ENCODE measurements around the gene RXRB. TPM values are rescaled to one million over a fixed set of nuclear protein-coding genes. Genes with fewer than 3 reads are reported as not detected.

RXRB gene
- total RNA-seq, 2 donors from 2014 or later, result 17.1 to 17.4 TPM

DNA sequence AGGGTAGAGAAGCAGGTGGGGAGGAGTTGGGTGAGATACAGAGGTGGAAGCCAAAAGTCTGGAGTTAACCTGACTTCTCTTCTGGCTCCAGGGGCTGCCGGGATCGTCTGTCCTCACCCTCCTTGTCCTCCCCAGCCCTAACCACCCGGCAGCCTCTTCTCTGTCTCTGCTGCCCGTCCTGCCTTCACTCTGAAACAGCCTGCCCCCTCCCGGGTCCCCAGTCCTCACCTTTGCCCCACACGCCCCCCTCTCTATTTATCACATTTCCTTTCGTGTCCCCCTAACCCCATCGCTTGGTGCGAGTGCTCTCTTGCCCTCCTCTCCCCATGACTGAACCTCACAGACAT lies 13.5 kb upstream of the RXRB start:
- no peak overlapping the region for H3K27ac ChIP-seq
- H3K27me3 ChIP-seq, result no peaks in the 10 kb centered on the region
- H3K4me3 ChIP-seq, result peak overlapping the region in 1 of 2 donors; percentile 61
- DNase-seq (ENCODE audit: low spot score), result no peak
- TF ChIP-seq, protein P1, sequence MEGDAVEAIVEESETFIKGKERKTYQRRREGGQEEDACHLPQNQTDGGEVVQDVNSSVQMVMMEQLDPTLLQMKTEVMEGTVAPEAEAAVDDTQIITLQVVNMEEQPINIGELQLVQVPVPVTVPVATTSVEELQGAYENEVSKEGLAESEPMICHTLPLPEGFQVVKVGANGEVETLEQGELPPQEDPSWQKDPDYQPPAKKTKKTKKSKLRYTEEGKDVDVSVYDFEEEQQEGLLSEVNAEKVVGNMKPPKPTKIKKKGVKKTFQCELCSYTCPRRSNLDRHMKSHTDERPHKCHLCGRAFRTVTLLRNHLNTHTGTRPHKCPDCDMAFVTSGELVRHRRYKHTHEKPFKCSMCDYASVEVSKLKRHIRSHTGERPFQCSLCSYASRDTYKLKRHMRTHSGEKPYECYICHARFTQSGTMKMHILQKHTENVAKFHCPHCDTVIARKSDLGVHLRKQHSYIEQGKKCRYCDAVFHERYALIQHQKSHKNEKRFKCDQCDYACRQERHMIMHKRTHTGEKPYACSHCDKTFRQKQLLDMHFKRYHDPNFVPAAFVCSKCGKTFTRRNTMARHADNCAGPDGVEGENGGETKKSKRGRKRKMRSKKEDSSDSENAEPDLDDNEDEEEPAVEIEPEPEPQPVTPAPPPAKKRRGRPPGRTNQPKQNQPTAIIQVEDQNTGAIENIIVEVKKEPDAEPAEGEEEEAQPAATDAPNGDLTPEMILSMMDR (IDR thresholded peaks at IDR 0.05), result no peak
- H3K36me3 ChIP-seq, result peaks cover 14% of the 10 kb centered on the region
- no peaks in the 10 kb centered on the region for H3K9me3 ChIP-seq
- H3K4me1 ChIP-seq, result peaks cover 0 to 22% of the 10 kb centered on the region in 2 donors

DNA sequence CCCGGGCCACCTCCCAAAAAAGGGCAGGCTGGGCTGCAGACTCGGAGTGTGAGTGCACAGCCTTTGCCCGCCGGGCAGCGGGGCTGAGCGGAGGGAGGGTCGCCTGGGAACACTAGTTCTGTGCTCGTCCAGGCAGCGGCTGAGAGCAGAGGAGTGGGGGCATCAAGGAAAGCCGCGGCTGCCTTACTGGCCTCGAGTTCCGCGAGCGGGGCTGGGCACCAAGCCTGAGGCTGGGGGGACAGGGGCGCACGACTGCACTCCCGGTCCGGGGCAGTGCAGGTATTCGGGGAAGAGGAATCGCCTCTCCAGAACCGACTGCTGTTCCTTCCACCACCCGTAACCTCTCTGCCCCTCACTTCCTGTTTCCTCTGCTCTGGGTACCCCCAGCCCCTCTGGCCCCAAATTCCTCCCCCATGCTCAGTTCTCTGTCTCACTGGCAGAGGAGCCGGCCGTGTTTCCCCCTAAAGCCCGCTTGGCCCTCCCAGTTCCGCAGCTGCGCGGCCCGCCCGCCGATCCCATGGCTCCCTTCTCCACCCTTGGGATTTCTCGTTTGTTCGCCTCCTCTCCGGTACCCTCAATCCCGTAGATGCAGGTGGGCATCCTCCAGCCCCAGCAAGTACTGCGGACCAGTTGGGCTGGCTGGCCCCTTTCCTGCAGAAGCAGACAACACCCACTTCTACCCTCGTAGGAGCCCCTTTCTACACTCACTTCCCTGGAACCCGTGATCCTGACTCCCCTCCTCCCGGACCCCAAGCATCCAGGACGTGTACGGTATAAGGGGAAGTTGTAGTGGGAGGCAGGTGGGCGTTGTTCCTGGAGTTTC lies 12.9 kb upstream of the RXRB start:
- Histone ChIP-seq H3K27ac (peak overlapping the region in 1 of 2 donors; percentile 42), H3K4me1 (peaks cover 0 to 26% of the 10 kb centered on the region in 2 donors), H3K4me3 (peak overlapping the region; percentile 33 to 61), H3K27me3 (no peaks in the 10 kb centered on the region), H3K9me3 (no peaks in the 10 kb centered on the region), H3K36me3 (peaks cover 14% of the 10 kb centered on the region)
- TF ChIP-seq, protein P1 (IDR thresholded peaks at IDR 0.05), result no peak
- no peak for DNase-seq (ENCODE audit: low spot score)

- Histone ChIP-seq H3K4me3 (peak overlapping the region; percentile 33 to 61), H3K27ac (peak overlapping the region in 1 of 2 donors; percentile 42), H3K27me3 (no peaks in the 10 kb centered on the region), H3K36me3 (peaks cover 14% of the 10 kb centered on the region), H3K4me1 (peaks cover 0 to 26% of the 10 kb centered on the region in 2 donors), H3K9me3 (no peaks in the 10 kb centered on the region)
- no peak for DNase-seq (ENCODE audit: low spot score)
- TF ChIP-seq, protein P1 (IDR thresholded peaks at IDR 0.05), result no peak
These were observed 12.3 kb upstream of the RXRB start for GRCh38 chr6:33212857-33213165.

DNA sequence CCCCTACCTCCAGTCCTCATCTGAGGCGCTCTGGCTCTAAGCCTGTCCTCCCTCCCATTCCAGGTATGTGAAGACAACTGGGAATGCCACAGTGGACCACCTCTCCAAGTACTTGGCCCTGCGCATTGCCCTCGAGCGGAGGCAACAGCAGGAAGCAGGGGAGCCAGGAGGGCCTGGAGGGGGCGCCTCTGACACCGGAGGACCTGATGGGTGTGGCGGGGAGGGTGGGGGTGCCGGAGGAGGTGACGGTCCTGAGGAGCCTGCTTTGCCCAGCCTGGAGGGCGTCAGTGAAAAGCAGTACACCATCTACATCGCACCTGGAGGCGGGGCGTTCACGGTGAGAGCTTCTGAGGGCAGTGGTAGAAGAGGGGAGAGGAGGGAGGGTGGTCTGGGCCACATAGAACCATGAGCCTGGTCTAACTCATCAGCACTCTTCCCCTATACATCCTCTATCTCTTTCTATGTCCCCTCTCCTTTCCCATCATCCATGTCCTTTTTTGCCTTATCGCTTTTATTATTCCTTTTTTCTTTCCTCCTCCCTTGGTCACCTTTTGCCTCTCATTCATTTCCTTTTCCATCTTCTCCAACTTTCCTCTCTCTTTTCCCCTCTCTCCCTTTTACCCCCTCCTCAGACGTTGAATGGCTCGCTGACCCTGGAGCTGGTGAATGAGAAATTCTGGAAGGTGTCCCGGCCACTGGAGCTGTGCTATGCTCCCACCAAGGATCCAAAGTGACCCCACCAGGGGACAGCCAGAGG lies 11.4 kb upstream of the RXRB start:
- no peak for DNase-seq (ENCODE audit: low spot score)
- no peaks in the 10 kb centered on the region for H3K9me3 ChIP-seq
- H3K4me3 ChIP-seq, result no peak overlapping the region
- TF ChIP-seq, protein P1 (IDR thresholded peaks at IDR 0.05), result no peak
- no peak overlapping the region for H3K27ac ChIP-seq
- no peaks in the 10 kb centered on the region for H3K27me3 ChIP-seq
- H3K36me3 ChIP-seq, result peaks cover 14% of the 10 kb centered on the region
- H3K4me1 ChIP-seq, result peaks cover 0 to 36% of the 10 kb centered on the region in 2 donors

DNA sequence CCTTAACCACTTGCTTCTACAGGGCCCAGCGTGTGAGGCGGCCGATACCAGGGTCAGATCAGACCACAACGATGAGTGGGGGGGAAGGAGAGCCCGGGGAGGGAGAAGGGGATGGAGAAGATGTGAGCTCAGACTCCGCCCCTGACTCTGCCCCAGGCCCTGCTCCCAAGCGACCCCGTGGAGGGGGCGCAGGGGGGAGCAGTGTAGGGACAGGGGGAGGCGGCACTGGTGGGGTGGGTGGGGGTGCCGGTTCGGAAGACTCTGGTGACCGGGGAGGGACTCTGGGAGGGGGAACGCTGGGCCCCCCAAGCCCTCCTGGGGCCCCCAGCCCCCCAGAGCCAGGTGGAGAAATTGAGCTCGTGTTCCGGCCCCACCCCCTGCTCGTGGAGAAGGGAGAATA lies 10.7 kb upstream of the RXRB start:
- no peaks in the 10 kb centered on the region for H3K27me3 ChIP-seq
- H3K27ac ChIP-seq, result no peak overlapping the region
- no peak overlapping the region for H3K4me3 ChIP-seq
- TF ChIP-seq, protein P1 (IDR thresholded peaks at IDR 0.05), result no peak
- H3K4me1 ChIP-seq, result peaks cover 0 to 37% of the 10 kb centered on the region in 2 donors
- no peaks in the 10 kb centered on the region for H3K9me3 ChIP-seq
- peaks cover 14% of the 10 kb centered on the region for H3K36me3 ChIP-seq
- no peak for DNase-seq (ENCODE audit: low spot score)
